Right ventricle myocardium superior (tissue), 1 donor: Measurements from ENCODE around the gene DEAF1. TPM values are rescaled to one million over a fixed set of nuclear protein-coding genes. Genes with fewer than 3 reads are reported as not detected.
A peak's percentile ranks its signal among the peaks of the same experiment; 100 is the strongest.
"Not testable (repeated sequence)": the region's sequence is repeated elsewhere in the genome, so short reads cannot be mapped to it uniquely, and the experiment has no call there.

Experiments used
- ATAC-seq: fragments of 200-7000 bp; cut with Tn5 transposase; one replicate; pipeline ENCODE4 v1.9.1; 2020; ENCODE audit warnings: mild to moderate bottlenecking; ENCODE audit not compliant: poor library complexity
- DNase-seq: peaks from one replicate; pipeline ENCODE4 v3.0.0-alpha.2; 2020
- intact Hi-C: fragments of 100-400 bp; cut with DNase I; formaldehyde crosslinking; loops from one replicate; pipeline ENCODE4 v1.11.2; 2022
- long read RNA-seq: library from polyadenylated mRNA; unstranded; transcript quantifications from one replicate; pipeline ENCODE4 v2.0.0, GENCODE V29; 2021
- total RNA-seq: library from RNA; stranded (reverse); fragmentation: NEBNext Ultra II Directional; extraction: Animal tissue kit (Norgen Biotek cat#: 25700); gene quantifications from one replicate; pipeline ENCODE4 v1.2.1, GENCODE V29; 2021
- donor health status: DM: no; HTN: yes; CAD: no; lungs with severe emphysema.

The DEAF1 gene, protein sequence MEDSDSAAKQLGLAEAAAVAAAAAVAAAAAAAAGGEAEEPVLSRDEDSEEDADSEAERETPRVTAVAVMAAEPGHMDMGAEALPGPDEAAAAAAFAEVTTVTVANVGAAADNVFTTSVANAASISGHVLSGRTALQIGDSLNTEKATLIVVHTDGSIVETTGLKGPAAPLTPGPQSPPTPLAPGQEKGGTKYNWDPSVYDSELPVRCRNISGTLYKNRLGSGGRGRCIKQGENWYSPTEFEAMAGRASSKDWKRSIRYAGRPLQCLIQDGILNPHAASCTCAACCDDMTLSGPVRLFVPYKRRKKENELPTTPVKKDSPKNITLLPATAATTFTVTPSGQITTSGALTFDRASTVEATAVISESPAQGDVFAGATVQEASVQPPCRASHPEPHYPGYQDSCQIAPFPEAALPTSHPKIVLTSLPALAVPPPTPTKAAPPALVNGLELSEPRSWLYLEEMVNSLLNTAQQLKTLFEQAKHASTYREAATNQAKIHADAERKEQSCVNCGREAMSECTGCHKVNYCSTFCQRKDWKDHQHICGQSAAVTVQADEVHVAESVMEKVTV
- total RNA-seq: 22.1 TPM
- long read RNA-seq, transcript DEAF1-201 (12 exons, 2,500 nt): major isoform, 51 of 89 reads
- long read RNA-seq, partial matches to known transcripts: 10 of 89 reads
- long read RNA-seq, other reads (novel, unspliced or antisense): 28 of 89 reads

DNA sequence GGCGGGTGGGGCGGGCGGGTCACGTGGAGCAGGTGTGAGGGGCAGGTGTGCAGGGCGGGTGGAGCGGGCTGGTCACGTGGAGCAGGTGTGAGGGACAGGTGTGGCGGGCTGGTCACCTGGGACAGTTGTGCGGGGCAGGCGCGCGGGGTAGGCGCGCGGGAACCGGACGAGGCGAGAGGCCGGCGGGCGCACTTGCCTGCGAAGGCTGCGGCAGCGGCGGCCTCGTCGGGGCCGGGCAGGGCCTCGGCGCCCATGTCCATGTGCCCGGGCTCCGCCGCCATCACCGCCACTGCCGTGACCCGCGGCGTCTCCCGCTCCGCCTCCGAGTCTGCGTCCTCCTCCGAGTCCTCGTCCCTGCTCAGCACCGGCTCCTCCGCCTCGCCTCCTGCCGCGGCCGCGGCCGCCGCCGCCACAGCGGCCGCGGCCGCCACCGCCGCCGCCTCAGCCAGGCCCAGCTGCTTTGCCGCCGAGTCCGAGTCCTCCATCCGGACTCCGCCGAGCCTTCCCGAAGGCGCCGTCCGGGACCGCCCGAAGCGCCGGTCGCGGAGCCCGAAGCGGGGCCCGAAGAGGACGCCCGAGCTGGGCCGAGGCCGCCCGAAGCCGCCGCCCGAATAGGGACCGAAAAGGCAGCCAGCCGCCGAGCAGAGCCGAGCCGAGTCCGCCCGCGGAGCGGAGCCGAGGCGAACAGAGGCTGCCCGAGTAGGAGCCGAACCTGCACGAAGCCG lies at the start of gene DEAF1:
TSS of gene DEAF1 (minus strand) at position 660 of the 725 bp plus-strand sequence. CDS start at position 485, 175 bp downstream.
- intact Hi-C loops: no loop called here
- DNase-seq: peak; percentile 99

GRCh38 chr11:742571-743201 lies 47.7 kb upstream of the DEAF1 start:
- DNase-seq (no peak), ATAC-seq (no peak)
- intact Hi-C loops: no loop called here

More for the DNA sequence above, at the start of gene DEAF1:
- peak; percentile 91 for ATAC-seq

- DNase-seq: no peak
- no peak for ATAC-seq
- intact Hi-C loops: no loop called here
Measured at GRCh38 chr11:742156-742546, 47.1 kb upstream of the DEAF1 start.

GRCh38 chr11:737899-738298 lies 42.9 kb upstream of the DEAF1 start:
- DNase-seq, ATAC-seq, intact Hi-C loops: not testable (repeated sequence)

GRCh38 chr11:737366-737765 lies 42.3 kb upstream of the DEAF1 start:
- ATAC-seq (no peak), DNase-seq (no peak)
- intact Hi-C loops: no loop called here

- intact Hi-C loops, ATAC-seq, DNase-seq: not testable (repeated sequence)
Measured at GRCh38 chr11:734541-734940, 39.5 kb upstream of the DEAF1 start.

DNA sequence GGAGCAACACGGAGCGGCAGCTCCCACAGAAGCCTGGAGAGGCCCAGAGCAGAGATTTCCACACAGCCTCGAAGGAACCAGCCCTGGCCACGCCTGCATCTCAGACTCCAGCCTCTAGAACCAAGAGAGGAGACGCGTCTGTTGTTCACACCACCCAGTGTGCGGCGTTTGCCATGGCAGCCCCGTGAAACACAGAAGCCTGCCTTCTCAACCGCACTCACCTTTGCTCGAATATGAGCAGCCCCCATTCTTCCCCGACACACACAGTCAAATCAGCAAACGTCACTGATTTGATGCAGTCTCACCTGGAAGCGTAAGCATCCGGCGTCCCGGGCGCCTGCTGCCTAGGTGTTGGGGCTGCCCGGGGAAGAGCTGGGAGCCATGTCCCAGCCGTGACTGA lies 38.0 kb upstream of the DEAF1 start:
- no peak for DNase-seq
- no peak for ATAC-seq
- intact Hi-C loops: no loop called here

GRCh38 chr11:729492-730074 lies 34.6 kb upstream of the DEAF1 start:
- DNase-seq (no peak), ATAC-seq (no peak)
- intact Hi-C loops: loop anchor here (10.0 kb wide), 2 partner anchors 65 to 175 kb away; no protein-coding TSS in a partner anchor

DNA sequence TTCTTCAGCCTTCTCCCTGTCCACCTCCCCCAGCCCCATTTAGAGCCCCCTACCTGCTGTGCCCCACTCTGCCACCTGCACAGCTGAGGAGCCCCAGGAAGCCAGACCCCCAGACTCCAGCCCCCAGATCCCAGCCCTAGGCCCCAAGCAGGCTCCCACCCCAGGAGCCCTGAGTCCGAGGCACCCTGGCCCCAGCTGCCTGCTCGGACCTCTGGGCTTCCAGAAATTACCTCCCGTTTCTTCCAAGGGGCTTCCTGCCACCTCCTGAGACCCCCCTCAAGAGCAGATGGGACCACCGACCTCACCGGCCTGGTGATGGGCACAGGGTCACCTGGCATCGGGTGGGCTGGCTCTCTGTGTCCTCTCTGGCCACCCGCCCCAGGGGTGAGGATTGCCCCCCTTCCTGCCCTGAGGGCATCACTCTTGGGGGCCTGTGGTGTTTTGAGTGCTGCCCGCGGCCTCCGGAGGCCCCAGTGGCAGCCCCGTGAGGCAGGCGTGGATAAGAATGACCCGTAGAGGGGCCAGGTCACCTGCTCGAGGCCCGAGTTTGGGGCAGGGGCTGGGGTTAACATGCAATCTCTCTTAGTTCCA lies 34.0 kb upstream of the DEAF1 start:
- intact Hi-C loops: loop anchor here (10.0 kb wide), 2 partner anchors 64 to 174 kb away; no protein-coding TSS in a partner anchor
- no peak for DNase-seq
- ATAC-seq: no peak

DNA sequence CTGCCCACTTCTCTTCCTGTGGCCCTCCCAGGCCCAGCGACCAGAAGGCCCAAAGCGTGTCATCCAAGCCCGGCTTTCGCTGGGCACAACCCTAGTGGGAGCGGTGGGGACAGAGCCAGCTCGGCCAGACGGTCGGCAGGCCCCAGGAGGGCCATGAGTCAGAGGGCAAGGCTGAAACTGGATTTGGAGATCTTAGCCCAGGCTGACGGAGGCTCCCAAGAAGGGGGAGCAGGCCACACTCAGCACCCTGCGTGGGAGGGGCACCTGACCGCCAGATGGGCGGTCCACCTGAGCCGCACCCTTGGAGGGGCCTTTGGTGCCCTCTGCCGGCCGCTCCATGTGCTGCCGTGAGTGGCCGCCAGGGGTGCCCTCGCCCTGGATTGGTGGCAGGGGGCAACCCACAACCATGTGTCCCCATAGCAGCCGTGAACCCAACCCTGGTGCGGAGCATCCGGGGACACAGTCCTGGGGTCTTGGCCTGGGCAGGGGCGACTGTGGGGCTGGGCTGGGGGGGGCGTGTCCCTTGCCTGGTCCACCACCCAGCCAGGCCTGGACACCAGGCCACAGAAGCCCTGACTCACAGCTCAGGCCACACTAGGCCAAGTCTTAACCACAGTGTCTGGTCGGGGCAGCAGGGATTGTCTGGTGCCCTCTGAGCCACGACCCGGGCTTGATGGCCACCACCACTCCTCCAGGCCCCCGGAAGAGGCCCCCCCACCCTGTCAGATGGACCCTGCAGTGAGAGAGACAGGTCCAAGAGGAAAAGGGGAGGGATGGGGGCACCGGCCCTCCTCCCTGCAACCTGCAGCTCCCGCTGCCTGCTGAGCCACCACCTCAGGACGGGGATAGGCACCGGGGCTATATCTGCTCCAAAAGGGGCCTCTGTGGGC lies 33.1 kb upstream of the DEAF1 start:
- intact Hi-C loops: loop anchor here (10.0 kb wide), 2 partner anchors 63 to 173 kb away; no protein-coding TSS in a partner anchor
- DNase-seq (peak; percentile 88), ATAC-seq (peak; percentile 92)

- intact Hi-C loops: loop anchor here (10.0 kb wide), 2 partner anchors 62 to 172 kb away; no protein-coding TSS in a partner anchor
- no peak for DNase-seq
Measured at GRCh38 chr11:727281-727701, 32.3 kb upstream of the DEAF1 start.

GRCh38 chr11:726278-727220 lies 31.5 kb upstream of the DEAF1 start:
- intact Hi-C loops: loop anchor here (10.0 kb wide), 2 partner anchors 62 to 172 kb away; no protein-coding TSS in a partner anchor

More at GRCh38 chr11:727281-727701, 32.3 kb upstream of the DEAF1 start:
- ATAC-seq: no peak

DNA sequence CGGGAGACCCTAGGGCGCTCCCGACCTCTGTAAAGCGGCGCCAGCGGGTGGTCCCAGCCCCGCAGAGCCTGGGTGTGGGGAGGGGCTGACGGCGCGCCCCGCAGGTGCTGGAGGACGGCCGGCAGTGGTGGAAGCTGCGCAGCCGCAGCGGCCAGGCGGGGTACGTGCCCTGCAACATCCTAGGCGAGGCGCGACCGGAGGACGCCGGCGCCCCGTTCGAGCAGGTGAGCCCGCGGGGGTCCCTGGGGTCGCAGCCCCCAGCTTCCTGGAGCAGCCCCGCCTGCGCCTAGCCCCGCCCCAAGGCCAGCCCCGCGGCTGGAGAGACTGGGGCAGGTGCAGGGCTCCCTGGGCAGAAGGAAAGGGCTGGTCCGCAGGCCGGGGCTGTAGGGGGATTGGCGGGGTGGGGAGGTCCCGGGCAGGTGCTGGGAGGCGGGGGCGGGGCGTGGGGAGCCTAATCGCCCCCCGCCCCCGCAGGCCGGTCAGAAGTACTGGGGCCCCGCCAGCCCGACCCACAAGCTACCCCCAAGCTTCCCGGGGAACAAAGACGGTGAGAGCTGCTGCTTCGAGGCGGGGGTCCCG lies 30.7 kb upstream of the DEAF1 start:
- intact Hi-C loops: loop anchor here (10.0 kb wide), 2 partner anchors 61 to 171 kb away; no protein-coding TSS in a partner anchor

More at GRCh38 chr11:726278-727220, 31.5 kb upstream of the DEAF1 start:
- peak; percentile 71 for DNase-seq
- no peak for ATAC-seq

GRCh38 chr11:724778-725386 lies 29.9 kb upstream of the DEAF1 start:
- no peak for DNase-seq
- intact Hi-C loops: loop anchor here (10.0 kb wide), 2 partner anchors 60 to 170 kb away; no protein-coding TSS in a partner anchor
- no peak for ATAC-seq

More for the DNA sequence above, 30.7 kb upstream of the DEAF1 start:
- DNase-seq (no peak), ATAC-seq (no peak)
